HepG2 (cell line): ENCODE results near the gene RPS27A. TPM values are rescaled to one million over a fixed set of nuclear protein-coding genes. Genes with fewer than 3 reads are reported as not detected.

ENCODE experiments used
- CERS6 ChIP-seq: sonication (generic); formaldehyde crosslinking; IDR thresholded peaks from 2 replicates; pipeline ENCODE4 v1.5.0; 2020; ENCODE audit warnings: missing genetic modification reagents
- GMEB2 ChIP-seq: IDR thresholded peaks from 2 replicates; pipeline ENCODE4 v1.6.1; 2016; ENCODE audit warnings: missing biosample characterization, missing genetic modification reagents, low read depth
- HNF4G ChIP-seq, 2 experiments: sonication (generic) in 1 of 2; formaldehyde crosslinking in 1 of 2; IDR thresholded peaks; 2 replicates each; pipeline versions ENCODE4 v1.4.0 to v1.6.1; 2011 to 2020; ENCODE audit warnings: borderline replicate concordance in 2 of 2, low read depth in 2 of 2, mild to moderate bottlenecking in 2 of 2, low read length in 1 of 2, missing genetic modification reagents in 1 of 2, moderate library complexity in 1 of 2
- JUN ChIP-seq: sonication (generic); formaldehyde crosslinking; IDR thresholded peaks from 2 replicates; pipeline ENCODE4 v1.4.0; 2020; ENCODE audit warnings: mild to moderate bottlenecking, missing genetic modification reagents
- KDM2A ChIP-seq: sonication (generic); formaldehyde crosslinking; IDR thresholded peaks from 2 replicates; pipeline ENCODE4 v1.4.0; 2020; ENCODE audit warnings: low read depth, missing genetic modification reagents, borderline replicate concordance
- KLF12 ChIP-seq: sonication (generic); formaldehyde crosslinking; IDR thresholded peaks from 2 replicates; pipeline ENCODE4 v1.4.0; 2020; ENCODE audit warnings: missing genetic modification reagents, borderline replicate concordance
- MLLT10 ChIP-seq: sonication (generic); formaldehyde crosslinking; IDR thresholded peaks from 2 replicates; pipeline ENCODE4 v1.4.0; 2020; ENCODE audit warnings: missing genetic modification reagents
- NFIC ChIP-seq: IDR thresholded peaks from 2 replicates; pipeline ENCODE4 v1.6.1; 2012; ENCODE audit warnings: mild to moderate bottlenecking, low read length, inconsistent platforms
- POLR2AphosphoS2 ChIP-seq: IDR thresholded peaks from 2 replicates; pipeline ENCODE4 v1.6.1; 2011; ENCODE audit warnings: low read depth, low read length, improper control_type of control experiment
- RFXANK ChIP-seq: IDR thresholded peaks from 2 replicates; pipeline ENCODE4 v1.6.1; 2016
- SMARCC2 ChIP-seq: fragments of 450-650 bp; IDR thresholded peaks from 2 replicates; pipeline ENCODE4 v1.6.1; 2017; ENCODE audit warnings: antibody characterized with exemption, mild to moderate bottlenecking
- SP140L ChIP-seq: sonication (generic); formaldehyde crosslinking; IDR thresholded peaks from 2 replicates; pipeline ENCODE4 v1.4.0; 2020; ENCODE audit warnings: missing genetic modification reagents, borderline replicate concordance
- U2AF1 ChIP-seq: fragments of 200-400 bp; formaldehyde crosslinking; optimal IDR thresholded peaks from 2 replicates; pipeline ENCODE3; 2017; ENCODE audit warnings: mild to moderate bottlenecking, low read depth, low read length
- ZNF253 ChIP-seq: sonication (generic); formaldehyde crosslinking; IDR thresholded peaks from 2 replicates; pipeline ENCODE4 v1.8.0; 2022; ENCODE audit warnings: mild to moderate bottlenecking, missing genetic modification reagents, borderline replicate concordance
- ZNF318 ChIP-seq: sonication (generic); formaldehyde crosslinking; IDR thresholded peaks from 2 replicates; pipeline ENCODE4 v1.4.0; 2020; ENCODE audit warnings: mild to moderate bottlenecking, missing genetic modification reagents
- ZNF615 ChIP-seq: sonication (generic); formaldehyde crosslinking; IDR thresholded peaks from 2 replicates; pipeline ENCODE4 v1.5.0; 2020; ENCODE audit warnings: mild to moderate bottlenecking, missing genetic modification reagents, borderline replicate concordance
- ZNF841 ChIP-seq: sonication (generic); formaldehyde crosslinking; IDR thresholded peaks from 2 replicates; pipeline ENCODE4 v1.8.1; 2023; ENCODE audit warnings: missing genetic modification reagents, borderline replicate concordance
- ZNF883 ChIP-seq: sonication (generic); formaldehyde crosslinking; IDR thresholded peaks from 2 replicates; pipeline ENCODE4 v1.5.1; 2020; ENCODE audit warnings: mild to moderate bottlenecking, missing genetic modification reagents; ENCODE audit errors: not compliant biosample characterization
- polyA plus RNA-seq, 8 experiments: library from polyadenylated mRNA; depleted of rRNA in 3 of 8; stranded (reverse) in 7 of 8; unstranded in 1 of 8; fragments of >200 nt; fragmentation: Illumina TruSeq in 4 of 8; extraction: Trizol in 4 of 8; gene quantifications; 2 replicates each; pipeline versions ENCODE4 v1.2.1 to v1.2.3, GENCODE V29; 2011 to 2016; ENCODE audit warnings: low read depth in 4 of 8, missing spikeins in 1 of 8, mixed read lengths in 1 of 8; ENCODE audit not compliant: insufficient read depth in 1 of 8
- total RNA-seq, 5 experiments: library from RNA; depleted of rRNA; stranded (reverse); fragments of >200 nt; fragmentation: Illumina TruSeq; extraction: Trizol; gene quantifications; 2 replicates each; pipeline ENCODE4 v1.2.3, GENCODE V29; 2016; ENCODE audit warnings: low read depth in 1 of 5

The RPS27A gene
- total and polyA plus RNA-seq, 2 of the 13 experiments (the other 11 are each of a cell fraction or from before 2014, with no cell fraction given): 2,779 to 3,269 TPM

- peak; percentile 12; the same call in 1 of the 2 replicates for TF ChIP-seq GMEB2 (CRISPR knock-in tag)
- TF ChIP-seq SMARCC2: no peak
- peak; percentile 18; the same call in 1 of the 2 replicates for TF ChIP-seq SP140L (CRISPR knock-in tag)
- TF ChIP-seq KDM2A (CRISPR knock-in tag): peak; percentile 91
- TF ChIP-seq ZNF253: no peak
- no peak for TF ChIP-seq ZNF841 (CRISPR knock-in tag)
- no peak for TF ChIP-seq CERS6 (CRISPR knock-in tag)
- TF ChIP-seq HNF4G (IDR thresholded peaks at IDR 0.05; ENCODE audit: borderline replicate concordance, low read depth, low read length): no peak; the same call in 1 of the 2 replicates
- peak; percentile 34; the same call in 1 of the 2 replicates for TF ChIP-seq HNF4G (CRISPR knock-in tag; IDR thresholded peaks at IDR 0.05; ENCODE audit: borderline replicate concordance, low read depth)
- peak; percentile 83; the same call in 1 of the 2 replicates for TF ChIP-seq ZNF615 (CRISPR knock-in tag)
- no peak for TF ChIP-seq MLLT10 (CRISPR knock-in tag)
- no peak for TF ChIP-seq U2AF1
- peak; percentile 52; the same call in 1 of the 2 replicates for TF ChIP-seq RFXANK
- TF ChIP-seq NFIC: no peak; the same call in 1 of the 2 replicates
- TF ChIP-seq ZNF883 (CRISPR knock-in tag): peak; percentile 19
- no peak for TF ChIP-seq ZNF318
- no peak; the same call in 1 of the 2 replicates for TF ChIP-seq JUN (CRISPR knock-in tag)
- peak; percentile 71; the same call in 1 of the 2 replicates for TF ChIP-seq KLF12
- TF ChIP-seq POLR2AphosphoS2: 0 out of 2 replicates have a peak, but pooled peaks have one; percentile 88
These were observed at the start of gene RPS27A, which contains the start of gene CLHC1 (continued) for GRCh38 chr2:55232084-55232862.
